ENCODE data around the gene PTPN5.

The PTPN5 gene

DNA sequence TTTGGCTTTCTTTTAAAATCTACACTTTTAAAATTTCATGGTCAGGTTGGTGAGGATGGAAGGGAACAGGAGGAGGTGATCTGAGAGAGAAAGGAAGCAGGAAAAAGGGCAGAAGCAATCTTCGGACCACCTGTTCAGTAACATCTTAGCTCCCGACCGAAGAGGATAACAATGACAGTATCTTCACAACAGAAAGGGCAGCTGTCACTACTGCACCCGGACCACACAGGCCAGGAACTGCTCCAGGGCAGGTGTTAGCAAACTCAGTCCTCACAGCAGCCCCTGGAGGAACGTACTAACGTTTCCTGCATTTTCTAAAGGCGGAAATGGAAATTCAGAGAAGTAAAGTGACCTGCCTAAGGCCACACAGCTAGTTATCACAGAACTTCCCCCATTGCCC lies 16.8 kb downstream of the PTPN5 start:
- ChIA-PET POLR2A (no interaction called here), CTCF (interaction anchor here (0.9 to 28.1 kb wide), 13 partner anchors 9 to 659 kb away, joined by 3 to 361 read pairs (median 10); partner anchors contain the start of gene IGSF22)
- TF ChIP-seq CTCF (IDR thresholded peaks at IDR 0.05; ENCODE audit: control extremely low read depth, extremely low read depth, low read depth, missing control alignments), result no peak
- no peak for DNase-seq (ENCODE audit: extremely low spot score)

- DNase-seq (ENCODE audit: extremely low spot score), result no peak
- POLR2A ChIA-PET, result no interaction called here
- CTCF ChIA-PET, result interaction anchor here (1.6 to 28.1 kb wide), 4 partner anchors 9 to 79 kb away, joined by 4 to 361 read pairs (median 53); partner anchors contain the start of gene IGSF22
- TF ChIP-seq CTCF (IDR thresholded peaks at IDR 0.05; ENCODE audit: control extremely low read depth, extremely low read depth, low read depth, missing control alignments), result no peak
These were observed 17.9 kb downstream of the PTPN5 start for GRCh38 chr11:18773681-18774080.

DNA sequence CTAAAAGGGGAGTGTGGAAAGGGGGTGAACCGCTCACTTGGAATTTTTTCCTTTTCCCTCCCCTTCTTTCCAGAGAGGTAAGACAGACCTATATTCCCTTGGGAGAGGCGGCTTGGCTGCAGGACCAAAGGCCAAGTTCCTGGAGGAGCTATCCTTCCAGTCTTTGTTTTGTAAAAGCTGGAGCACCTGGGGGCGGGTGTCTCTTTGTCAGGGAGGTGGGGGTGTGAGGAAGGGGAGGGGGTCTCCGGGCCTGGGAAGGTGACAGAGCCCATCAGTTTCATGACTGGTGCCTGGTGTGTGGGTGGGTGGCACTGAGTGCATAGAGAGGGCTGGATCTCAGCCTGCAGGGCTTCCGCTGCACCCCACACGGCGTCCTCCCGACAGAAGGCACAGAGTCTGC lies 18.5 kb downstream of the PTPN5 start:
- no peak for TF ChIP-seq CTCF (IDR thresholded peaks at IDR 0.05; ENCODE audit: control extremely low read depth, extremely low read depth, low read depth, missing control alignments)
- ChIA-PET CTCF (interaction anchor here (1.6 to 28.1 kb wide), 4 partner anchors 8 to 79 kb away, joined by 4 to 361 read pairs (median 53); partner anchors contain the start of gene IGSF22), POLR2A (interaction anchor here (0.7 kb wide), 1 partner anchor 24 kb away, joined by 3 read pairs; no protein-coding TSS in a partner anchor)
- no peak for DNase-seq (ENCODE audit: extremely low spot score)

- ChIA-PET POLR2A (no interaction called here), CTCF (interaction anchor here (28.1 kb wide), 1 partner anchor 46 kb away, joined by 361 read pairs; the partner anchor contains the start of gene IGSF22)
- DNase-seq (ENCODE audit: extremely low spot score), result no peak
- no peak for TF ChIP-seq CTCF (IDR thresholded peaks at IDR 0.05; ENCODE audit: control extremely low read depth, extremely low read depth, low read depth, missing control alignments)
These were observed 19.4 kb downstream of the PTPN5 start for GRCh38 chr11:18772211-18772610.

GRCh38 chr11:18771266-18772035 lies 20.1 kb downstream of the PTPN5 start:
- TF ChIP-seq CTCF (IDR thresholded peaks at IDR 0.05; ENCODE audit: control extremely low read depth, extremely low read depth, low read depth, missing control alignments), result no peak

GRCh38 chr11:18770479-18771125 lies 21.0 kb downstream of the PTPN5 start:
- ChIA-PET POLR2A (no interaction called here), CTCF (interaction anchor here (0.7 to 28.1 kb wide), 5 partner anchors 9 to 655 kb away, joined by 3 to 361 read pairs (median 3); partner anchors contain the start of gene IGSF22)
- no peak for TF ChIP-seq CTCF (IDR thresholded peaks at IDR 0.05; ENCODE audit: control extremely low read depth, extremely low read depth, low read depth, missing control alignments)
- peak; percentile 28 for DNase-seq (ENCODE audit: extremely low spot score)

More at GRCh38 chr11:18771266-18772035, 20.1 kb downstream of the PTPN5 start:
- no peak for DNase-seq (ENCODE audit: extremely low spot score)
- POLR2A ChIA-PET, result no interaction called here
- CTCF ChIA-PET, result interaction anchor here (0.7 to 28.1 kb wide), 5 partner anchors 17 to 656 kb away, joined by 3 to 361 read pairs (median 3); partner anchors contain the start of gene IGSF22

All from GM10248 (cell line).